Metanephros (tissue), 2 donors: ENCODE data around the gene ZNF202. TPM values are rescaled to one million over a fixed set of nuclear protein-coding genes. Genes with fewer than 3 reads are reported as not detected.

Source experiments
- small RNA-seq: library from RNA; depleted of rRNA; stranded (forward); fragments of <200 nt; gene quantifications from one replicate; pipeline ENCODE3, GENCODE V24; 2014; ENCODE audit warnings: low replicate concordance
- total RNA-seq: library from RNA; depleted of rRNA; stranded (reverse); fragments of >200 nt; gene quantifications from one replicate; pipeline ENCODE4 v1.2.3, GENCODE V29; 2014

ZNF202 gene
- total RNA-seq, result 12.0 TPM

DNA sequence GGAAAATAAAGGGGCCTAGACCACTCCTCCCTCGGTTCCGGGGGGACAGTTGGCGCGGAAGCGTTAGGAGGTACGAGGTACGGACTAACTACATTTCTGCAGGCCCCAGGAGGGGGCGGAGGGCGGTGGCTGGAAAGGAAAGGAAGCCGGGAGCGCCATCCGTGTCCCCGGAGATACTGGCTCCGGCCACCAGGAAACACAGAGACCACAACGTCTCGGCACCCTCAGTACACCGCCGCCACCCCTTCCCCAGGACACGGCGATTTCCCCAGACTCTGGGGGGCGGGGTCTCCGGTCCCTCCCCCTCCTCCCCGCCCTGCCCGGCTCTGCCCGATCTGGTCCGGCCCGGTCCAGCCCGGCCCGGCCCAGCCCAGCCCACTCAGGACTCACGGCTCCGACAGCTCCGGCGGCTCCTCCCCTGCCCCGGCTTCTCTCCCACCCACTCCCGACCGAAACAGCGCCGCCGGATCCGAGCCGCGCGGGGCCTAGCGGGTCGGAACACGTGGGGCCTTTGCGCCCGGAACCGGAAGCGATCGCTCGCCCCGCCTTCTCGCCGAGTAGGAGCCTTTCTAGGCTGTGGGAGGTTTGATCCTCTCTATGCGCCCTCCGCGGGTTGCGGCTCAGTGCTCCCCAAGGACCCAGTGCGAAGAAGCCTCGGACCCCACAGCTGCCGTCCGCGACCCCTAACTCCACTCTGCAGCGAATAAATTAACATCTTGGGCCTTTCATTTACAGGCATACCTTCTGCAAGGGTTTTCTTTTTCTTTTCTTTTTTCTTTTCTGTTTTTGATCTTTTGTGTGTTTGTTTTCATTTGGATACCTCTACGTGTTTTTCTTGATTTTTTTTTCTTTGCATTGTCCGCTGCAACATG lies at the start of gene ZNF202:
Gene ZNF202, minus strand, starts transcription at position 502 of the 872 bp plus-strand sequence. CDS start 10,772 bp downstream, outside the sequence.

DNA sequence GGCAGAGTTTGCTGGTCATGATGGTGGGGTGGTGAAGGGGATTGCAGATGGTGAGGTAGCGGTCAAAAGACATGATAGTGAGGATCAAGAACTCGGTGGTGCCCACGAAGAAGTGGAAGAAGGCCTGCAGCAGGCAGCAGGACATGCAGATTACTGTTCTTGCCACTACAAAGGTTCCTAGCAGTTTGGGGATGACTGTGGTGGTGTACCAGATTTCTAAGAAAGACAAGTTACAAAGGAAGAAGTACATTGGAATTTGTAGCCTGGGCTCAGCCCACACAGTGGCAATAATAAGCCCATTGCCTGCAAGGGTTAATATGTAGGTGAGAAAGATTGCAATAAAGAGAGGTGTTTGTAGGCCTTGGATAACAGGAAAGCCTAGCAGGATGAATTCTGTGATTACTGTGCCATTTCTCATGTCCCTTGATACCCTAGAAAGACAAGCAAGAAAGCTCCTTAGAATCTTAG lies 12.7 kb upstream of the ZNF202 start, which contains the start of gene OR6X1:
Gene OR6X1, minus strand, starts transcription at position 418 of the 468 bp plus-strand sequence. Its CDS starts 0 bp downstream, at position 418.

Small RNA genes lying within 50 kb of the gene (small RNA-seq; reads per million reads assigned to genes)
- gene RNU1-21P, result not detected

Other genes with a start within 250 kb of the ZNF202 start
- 4.1 TPM for gene SCN3B, start 87.0 kb downstream of the ZNF202 start, total RNA-seq
- not detected for gene OR6X1, start 12.9 kb upstream of the ZNF202 start, total RNA-seq
- gene OR6M1, start 64.7 kb upstream of the ZNF202 start, total RNA-seq, result not detected
- not detected for gene TMEM225, start 144.0 kb upstream of the ZNF202 start, total RNA-seq
- not detected for gene OR8D4, start 160.5 kb upstream of the ZNF202 start, total RNA-seq
- gene OR4D5, start 198.0 kb upstream of the ZNF202 start, total RNA-seq, result not detected
- not detected for gene OR6T1, start 202.2 kb upstream of the ZNF202 start, total RNA-seq
- gene OR10S1, start 236.1 kb upstream of the ZNF202 start, total RNA-seq, result not detected